Smooth muscle cell (in vitro differentiated cells): Measurements from ENCODE around the gene TNNC2. TPM values are rescaled to one million over a fixed set of nuclear protein-coding genes. Genes with fewer than 3 reads are reported as not detected.
"Not testable (repeated sequence)": the region's sequence is repeated elsewhere in the genome, so short reads cannot be mapped to it uniquely, and the experiment has no call there.

Experiments
- DNase-seq: peaks from one replicate; lab custom pipeline; 2025; ENCODE audit not compliant: unreplicated experiment; lab: John Stamatoyannopoulos, UW
- H2AFZ ChIP-seq: fragments of 200-600 bp; sonication (generic); 2 replicates; pipeline ENCODE4 v1.6.0; 2016; ENCODE audit warnings: antibody characterized with exemption, low read depth, mild to moderate bottlenecking
- H3F3A ChIP-seq: fragments of 200-600 bp; sonication (generic); 2 replicates; pipeline ENCODE4 v1.6.0; 2017; ENCODE audit warnings: antibody characterized with exemption, low read depth
- H3K27ac ChIP-seq: fragments of 200-600 bp; sonication (generic); 2 replicates; pipeline ENCODE4 v1.5.1; 2016; ENCODE audit warnings: low read depth, mild to moderate bottlenecking
- H3K27me3 ChIP-seq: fragments of 200-600 bp; sonication (generic); 2 replicates; pipeline ENCODE4 v1.6.1; 2016; ENCODE audit warnings: low read depth, mild to moderate bottlenecking
- H3K36me3 ChIP-seq: fragments of 200-600 bp; sonication (generic); 2 replicates; pipeline ENCODE4 v1.5.1; 2016; ENCODE audit warnings: low read depth
- H3K4me1 ChIP-seq: fragments of 200-600 bp; sonication (generic); 2 replicates; pipeline ENCODE4 v1.5.1; 2016; ENCODE audit warnings: low read depth
- H3K4me2 ChIP-seq: fragments of 200-600 bp; sonication (generic); 2 replicates; pipeline ENCODE4 v1.6.0; 2016; ENCODE audit warnings: mild to moderate bottlenecking
- H3K4me3 ChIP-seq: fragments of 200-600 bp; sonication (generic); 2 replicates; pipeline ENCODE4 v1.5.1; 2016; ENCODE audit warnings: mild to moderate bottlenecking
- H3K79me2 ChIP-seq: fragments of 200-600 bp; sonication (generic); 2 replicates; pipeline ENCODE4 v1.6.0; 2016; ENCODE audit warnings: low read depth, mild to moderate bottlenecking
- H3K9ac ChIP-seq: fragments of 200-600 bp; sonication (generic); 2 replicates; pipeline ENCODE4 v1.6.0; 2016; ENCODE audit warnings: low read depth
- H3K9me3 ChIP-seq: fragments of 200-600 bp; sonication (generic); replicated peaks from 2 replicates; pipeline ENCODE4 v1.5.1; 2016; ENCODE audit warnings: low read depth
- H4K20me1 ChIP-seq: fragments of 200-600 bp; sonication (generic); 2 replicates; pipeline ENCODE4 v1.6.0; 2016; ENCODE audit warnings: low read depth
- CTCF ChIP-seq: fragments of 200-600 bp; sonication (generic); IDR thresholded peaks from 2 replicates; pipeline ENCODE4 v1.5.1; 2017; ENCODE audit warnings: borderline replicate concordance, mild to moderate bottlenecking, antibody characterized with exemption; ENCODE audit not compliant: insufficient read depth, poor library complexity, severe bottlenecking
- WGBS: methylation state at CpG from one replicate; pipeline ENCODE4 v1.1.7; 2016; ENCODE audit warnings: low lambda C conversion rate; 5-methylcytosine and 5-hydroxymethylcytosine counted together
- polyA plus RNA-seq: library from polyadenylated mRNA; unstranded; fragments of >200 nt; fragmentation: Nextera tagmentation; extraction: Ambion mirVana; gene quantifications from 2 replicates; pipeline ENCODE4 v1.2.1, GENCODE V29; 2016
- total RNA-seq: library from RNA; depleted of rRNA; stranded (reverse); fragments of >200 nt; gene quantifications from 2 replicates; pipeline ENCODE4 v1.2.3, GENCODE V29; 2014

Gene TNNC2
- total and polyA plus RNA-seq, 2 experiments from 2014 or later: 0.78 to 1.7 TPM

DNA sequence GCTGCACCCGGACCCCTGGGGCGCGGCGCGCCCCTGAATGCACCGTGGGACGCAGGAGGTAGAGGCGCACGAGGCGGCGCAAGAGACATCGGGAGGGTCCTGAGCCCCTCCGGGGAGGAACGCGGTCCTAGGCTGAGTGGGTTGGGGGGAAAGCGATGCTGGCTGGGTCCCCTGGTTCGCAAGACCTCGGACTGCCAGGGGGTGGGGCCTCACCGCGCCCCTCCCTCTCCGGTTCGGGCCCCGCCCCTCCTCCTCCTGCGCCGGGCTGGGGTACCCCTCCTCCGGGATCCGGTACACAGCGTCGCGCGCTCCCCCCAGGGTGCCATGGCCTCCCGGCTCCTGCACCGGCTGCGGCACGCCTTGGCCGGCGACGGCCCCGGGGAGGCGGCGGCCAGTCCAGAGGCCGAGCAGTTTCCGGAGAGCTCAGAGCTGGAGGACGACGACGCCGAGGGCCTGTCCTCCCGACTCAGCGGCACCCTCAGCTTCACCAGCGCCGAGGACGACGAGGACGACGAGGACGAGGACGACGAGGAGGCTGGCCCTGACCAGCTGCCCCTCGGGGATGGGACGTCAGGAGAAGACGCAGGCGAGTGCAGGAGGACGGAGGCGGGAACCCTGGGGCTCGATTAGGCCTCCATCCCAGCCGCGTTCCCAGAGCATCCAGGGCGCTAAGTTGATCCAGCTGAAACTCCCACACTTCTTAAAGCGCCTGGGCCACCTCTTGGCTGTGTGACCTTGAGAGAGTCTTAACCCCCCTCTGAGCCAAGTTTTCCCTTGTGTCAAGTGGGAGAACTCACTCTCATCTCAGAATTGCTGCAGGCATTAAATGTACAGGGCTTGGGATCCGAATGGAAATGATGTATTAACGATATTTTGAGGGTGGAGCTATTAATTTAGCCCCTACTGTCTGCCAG is 7.0 kb upstream of the TNNC2 start:
- Histone ChIP-seq H3K9me3 (no peaks in the 10 kb centered on the region), H3K4me2 (peak overlapping the region; percentile 99), H3K4me3 (peak overlapping the region; percentile 88), H2AFZ (peak overlapping the region; percentile 93), H3K9ac (peak overlapping the region; percentile 42), H4K20me1 (peaks cover 4% of the 10 kb centered on the region), H3K79me2 (no peaks in the 10 kb centered on the region), H3K4me1 (peaks cover 5% of the 10 kb centered on the region), H3K27ac (peak overlapping the region; percentile 46), H3K27me3 (no peaks in the 10 kb centered on the region), H3F3A (peaks cover 11% of the 10 kb centered on the region), H3K36me3 (no peaks in the 10 kb centered on the region)
- DNase-seq: peak; percentile 80
- 6% methylated on average over 53 of the region's 71 CpGs for WGBS
- TF ChIP-seq CTCF: no peak

- H4K20me1 ChIP-seq: peaks cover 4% of the 10 kb centered on the region
- WGBS: 10% methylated on average over 27 of the region's 35 CpGs
- TF ChIP-seq CTCF: no peak
Measured at GRCh38 chr20:45833030-45833882, 6.1 kb upstream of the TNNC2 start, which contains the start of gene SNX21. Gene SNX21 (plus strand): TSS chr20:45833799. CDS start chr20:45833920, 121 bp downstream.

GRCh38 chr20:45832619-45833018 is 5.5 kb upstream of the TNNC2 start:
- Histone ChIP-seq H4K20me1 (peaks cover 4% of the 10 kb centered on the region), H3F3A (peaks cover 11% of the 10 kb centered on the region), H3K4me1 (peaks cover 10% of the 10 kb centered on the region), H3K27me3 (no peaks in the 10 kb centered on the region), H3K27ac (no peak overlapping the region), H3K4me3 (no peak overlapping the region), H3K9ac (no peak overlapping the region), H3K79me2 (no peaks in the 10 kb centered on the region), H3K9me3 (no peaks in the 10 kb centered on the region), H3K4me2 (peak overlapping the region; percentile 99), H2AFZ (no peak overlapping the region), H3K36me3 (no peaks in the 10 kb centered on the region)
- TF ChIP-seq CTCF: no peak
- DNase-seq: no peak
- 96% methylated on average over 4 of the region's 4 CpGs for WGBS

More at GRCh38 chr20:45833030-45833882, 6.1 kb upstream of the TNNC2 start, which contains the start of gene SNX21:
- no peaks in the 10 kb centered on the region for H3K36me3 ChIP-seq
- peak within 1 kb of the TSS; percentile 42 for H3K9ac ChIP-seq
- H3K27ac ChIP-seq: peak within 1 kb of the TSS; percentile 46
- peak within 1 kb of the TSS; percentile 88 for H3K4me3 ChIP-seq
- no peaks in the 10 kb centered on the region for H3K79me2 ChIP-seq
- peaks cover 10% of the 10 kb centered on the region for H3K4me1 ChIP-seq
- no peaks in the 10 kb centered on the region for H3K9me3 ChIP-seq
- no peaks in the 10 kb centered on the region for H3K27me3 ChIP-seq
- peak within 1 kb of the TSS; percentile 93 for H2AFZ ChIP-seq
- peak; percentile 80 for DNase-seq
- peaks cover 11% of the 10 kb centered on the region for H3F3A ChIP-seq
- H3K4me2 ChIP-seq: peak within 1 kb of the TSS; percentile 99

DNA sequence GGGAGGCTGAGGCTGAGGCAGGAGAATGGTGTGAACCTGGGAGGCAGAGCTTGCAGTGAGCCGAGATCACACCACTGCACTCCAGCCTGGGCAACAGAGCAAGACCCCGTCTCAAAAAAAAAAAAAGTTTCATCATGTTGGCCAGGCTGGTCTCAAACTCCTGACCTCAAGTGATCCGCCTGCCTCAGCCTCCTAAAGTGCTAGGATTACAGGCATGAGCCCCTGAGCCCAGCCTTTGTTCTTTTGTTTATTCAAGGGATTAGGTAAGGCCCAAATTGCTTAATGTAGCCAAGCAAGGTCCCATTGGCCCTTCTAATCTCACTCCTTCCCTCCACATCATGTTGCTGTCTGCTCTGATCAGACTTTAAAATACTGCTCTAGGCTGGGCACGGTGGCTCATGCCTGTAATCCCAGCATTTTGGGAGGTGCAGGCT is 2.6 kb upstream of the TNNC2 start:
- not testable (repeated sequence) for H3K79me2 ChIP-seq, H3K27me3 ChIP-seq, DNase-seq, H3K4me3 ChIP-seq, H3K9ac ChIP-seq, H3F3A ChIP-seq, H3K4me2 ChIP-seq, H3K36me3 ChIP-seq, H3K9me3 ChIP-seq, H4K20me1 ChIP-seq, H3K27ac ChIP-seq, H2AFZ ChIP-seq
- peaks cover 19% of the 10 kb centered on the region for H3K4me1 ChIP-seq
- 80% methylated on average over 4 of the region's 4 CpGs for WGBS
